K562 (cell line): Measurements from ENCODE around the gene QRICH1. TPM values are rescaled to one million over a fixed set of nuclear protein-coding genes. Genes with fewer than 3 reads are reported as not detected.
A peak's percentile ranks its signal among the peaks of the same experiment; 100 is the strongest.

Experiments
- KLF6 ChIP-seq: fragments of 250-450 bp; sonication (Bioruptor Pico); IDR thresholded peaks from 2 replicates; pipeline ENCODE4 v1.4.0; 2020; ENCODE audit warnings: mild to moderate bottlenecking, moderate library complexity, borderline replicate concordance
- POLR2B ChIP-seq: fragments of 450-650 bp; IDR thresholded peaks from 2 replicates; pipeline ENCODE4 v1.6.1; 2018; ENCODE audit warnings: low read depth; ENCODE audit not compliant: partially characterized antibody
- SAFB ChIP-seq: fragments of 200-400 bp; formaldehyde crosslinking; IDR thresholded peaks from 2 replicates; pipeline ENCODE4 v1.6.1; 2017; ENCODE audit warnings: low read depth, low read length, borderline replicate concordance
- TBP ChIP-seq: optimal IDR thresholded peaks from 2 replicates; pipeline ENCODE3; 2011; ENCODE audit warnings: low read depth, low read length, improper control_type of control experiment
- ZC3H11A ChIP-seq: IDR thresholded peaks from 2 replicates; pipeline ENCODE4 v1.6.1; 2012; ENCODE audit warnings: low read depth, low read length, improper control_type of control experiment
- polyA plus RNA-seq, 8 experiments: library from polyadenylated mRNA; depleted of rRNA in 4 of 8; stranded (reverse) in 5 of 8; unstranded in 3 of 8; fragments of >200 nt; fragmentation: Nextera tagmentation in 2 of 8; fragmentation: Illumina TruSeq in 1 of 8; extraction: Ambion mirVana in 2 of 8; extraction: Trizol in 1 of 8; gene quantifications; 2 replicates each; pipeline versions ENCODE4 v1.2.1 to v1.2.3, GENCODE V29; 2011 to 2014; ENCODE audit warnings: inconsistent platforms in 1 of 8, missing spikeins in 1 of 8
- total RNA-seq, 7 experiments: library from RNA; depleted of rRNA in 6 of 7; stranded (reverse); fragments of >200 nt in 6 of 7; fragmentation: Illumina TruSeq in 2 of 7; extraction: Trizol in 2 of 7; gene quantifications; 2 replicates each; pipeline versions ENCODE4 v1.2.1 to v1.2.3, GENCODE V29; 2011 to 2021; ENCODE audit warnings: low replicate concordance in 1 of 7
- TF ChIP-seq, protein P1 (sequence below): fragments of 450-650 bp; IDR thresholded peaks from 2 replicates; pipeline ENCODE4 v1.6.1; 2018; ENCODE audit not compliant: partially characterized antibody
- TF ChIP-seq, protein P2 (sequence below), 2 experiments: fragments of 450-650 bp; IDR thresholded peaks; 2 replicates each; pipeline ENCODE4 v1.6.1; 2018; ENCODE audit warnings: mild to moderate bottlenecking in 2 of 2, low read depth in 1 of 2; ENCODE audit not compliant: partially characterized antibody in 2 of 2

The QRICH1 gene
- total and polyA plus RNA-seq, 9 of the 15 experiments (the other 6 are each of a cell fraction or from before 2014, with no cell fraction given) = 20.1 to 99.2 (median 56.7) TPM

DNA sequence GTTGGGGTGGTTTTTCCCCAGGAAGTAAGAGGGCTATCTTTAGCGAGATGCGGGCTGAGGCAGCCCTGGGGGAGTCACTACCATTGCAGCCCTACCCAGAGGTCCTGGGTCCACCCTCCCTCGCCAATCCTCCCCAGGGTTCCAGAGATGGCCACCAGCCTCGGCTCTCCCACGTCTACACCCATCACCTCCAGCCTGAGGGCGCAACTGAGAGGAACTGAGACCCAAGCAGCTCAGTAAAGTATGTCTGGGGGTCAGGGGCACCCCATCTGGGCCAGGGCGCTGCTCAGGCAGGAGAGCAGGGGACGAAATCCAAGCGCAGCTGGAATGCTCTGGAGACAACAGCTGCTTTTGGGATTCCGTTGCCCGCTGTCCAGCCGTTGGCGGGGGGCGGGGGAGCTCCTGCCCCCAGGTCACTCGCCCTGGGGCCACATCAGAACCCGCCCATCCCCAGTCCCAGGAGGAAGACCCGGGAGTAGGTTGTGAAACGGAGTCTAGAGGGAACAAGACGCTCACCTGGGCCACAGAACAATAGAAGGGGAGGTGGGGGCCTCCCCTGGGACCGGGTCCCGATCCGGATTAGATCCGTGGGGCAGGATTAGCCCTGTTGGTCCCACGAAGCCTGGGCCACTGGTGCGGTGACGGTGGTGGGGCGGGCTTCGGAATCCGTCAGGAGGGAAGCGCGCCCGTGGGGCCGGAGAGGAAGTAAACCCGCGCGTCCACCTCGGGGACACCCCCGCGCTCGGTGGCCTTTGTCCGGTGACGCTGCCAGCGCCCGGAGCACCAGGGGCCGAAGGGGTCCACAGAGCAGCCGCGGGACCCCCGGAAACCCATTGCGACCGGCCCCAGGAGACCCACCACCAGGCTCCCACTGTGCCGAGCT is 73.3 kb downstream of the QRICH1 start (continued):
- TF ChIP-seq, protein P1, sequence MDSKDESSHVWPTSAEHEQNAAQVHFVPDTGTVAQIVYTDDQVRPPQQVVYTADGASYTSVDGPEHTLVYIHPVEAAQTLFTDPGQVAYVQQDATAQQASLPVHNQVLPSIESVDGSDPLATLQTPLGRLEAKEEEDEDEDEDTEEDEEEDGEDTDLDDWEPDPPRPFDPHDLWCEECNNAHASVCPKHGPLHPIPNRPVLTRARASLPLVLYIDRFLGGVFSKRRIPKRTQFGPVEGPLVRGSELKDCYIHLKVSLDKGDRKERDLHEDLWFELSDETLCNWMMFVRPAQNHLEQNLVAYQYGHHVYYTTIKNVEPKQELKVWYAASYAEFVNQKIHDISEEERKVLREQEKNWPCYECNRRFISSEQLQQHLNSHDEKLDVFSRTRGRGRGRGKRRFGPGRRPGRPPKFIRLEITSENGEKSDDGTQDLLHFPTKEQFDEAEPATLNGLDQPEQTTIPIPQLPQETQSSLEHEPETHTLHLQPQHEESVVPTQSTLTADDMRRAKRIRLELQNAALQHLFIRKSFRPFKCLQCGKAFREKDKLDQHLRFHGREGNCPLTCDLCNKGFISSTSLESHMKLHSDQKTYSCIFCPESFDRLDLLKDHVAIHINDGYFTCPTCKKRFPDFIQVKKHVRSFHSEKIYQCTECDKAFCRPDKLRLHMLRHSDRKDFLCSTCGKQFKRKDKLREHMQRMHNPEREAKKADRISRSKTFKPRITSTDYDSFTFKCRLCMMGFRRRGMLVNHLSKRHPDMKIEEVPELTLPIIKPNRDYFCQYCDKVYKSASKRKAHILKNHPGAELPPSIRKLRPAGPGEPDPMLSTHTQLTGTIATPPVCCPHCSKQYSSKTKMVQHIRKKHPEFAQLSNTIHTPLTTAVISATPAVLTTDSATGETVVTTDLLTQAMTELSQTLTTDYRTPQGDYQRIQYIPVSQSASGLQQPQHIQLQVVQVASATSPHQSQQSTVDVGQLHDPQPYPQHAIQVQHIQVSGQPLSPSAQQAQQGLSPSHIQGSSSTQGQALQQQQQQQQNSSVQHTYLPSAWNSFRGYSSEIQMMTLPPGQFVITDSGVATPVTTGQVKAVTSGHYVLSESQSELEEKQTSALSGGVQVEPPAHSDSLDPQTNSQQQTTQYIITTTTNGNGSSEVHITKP = peak; percentile 94
- TF ChIP-seq KLF6 (CRISPR knock-in tag) (no peak), SAFB (peak; percentile 73; the same call in 1 of the 2 replicates), POLR2B (no peak), TBP (peak; percentile 11), ZC3H11A (no peak)
- TF ChIP-seq, protein P2, sequence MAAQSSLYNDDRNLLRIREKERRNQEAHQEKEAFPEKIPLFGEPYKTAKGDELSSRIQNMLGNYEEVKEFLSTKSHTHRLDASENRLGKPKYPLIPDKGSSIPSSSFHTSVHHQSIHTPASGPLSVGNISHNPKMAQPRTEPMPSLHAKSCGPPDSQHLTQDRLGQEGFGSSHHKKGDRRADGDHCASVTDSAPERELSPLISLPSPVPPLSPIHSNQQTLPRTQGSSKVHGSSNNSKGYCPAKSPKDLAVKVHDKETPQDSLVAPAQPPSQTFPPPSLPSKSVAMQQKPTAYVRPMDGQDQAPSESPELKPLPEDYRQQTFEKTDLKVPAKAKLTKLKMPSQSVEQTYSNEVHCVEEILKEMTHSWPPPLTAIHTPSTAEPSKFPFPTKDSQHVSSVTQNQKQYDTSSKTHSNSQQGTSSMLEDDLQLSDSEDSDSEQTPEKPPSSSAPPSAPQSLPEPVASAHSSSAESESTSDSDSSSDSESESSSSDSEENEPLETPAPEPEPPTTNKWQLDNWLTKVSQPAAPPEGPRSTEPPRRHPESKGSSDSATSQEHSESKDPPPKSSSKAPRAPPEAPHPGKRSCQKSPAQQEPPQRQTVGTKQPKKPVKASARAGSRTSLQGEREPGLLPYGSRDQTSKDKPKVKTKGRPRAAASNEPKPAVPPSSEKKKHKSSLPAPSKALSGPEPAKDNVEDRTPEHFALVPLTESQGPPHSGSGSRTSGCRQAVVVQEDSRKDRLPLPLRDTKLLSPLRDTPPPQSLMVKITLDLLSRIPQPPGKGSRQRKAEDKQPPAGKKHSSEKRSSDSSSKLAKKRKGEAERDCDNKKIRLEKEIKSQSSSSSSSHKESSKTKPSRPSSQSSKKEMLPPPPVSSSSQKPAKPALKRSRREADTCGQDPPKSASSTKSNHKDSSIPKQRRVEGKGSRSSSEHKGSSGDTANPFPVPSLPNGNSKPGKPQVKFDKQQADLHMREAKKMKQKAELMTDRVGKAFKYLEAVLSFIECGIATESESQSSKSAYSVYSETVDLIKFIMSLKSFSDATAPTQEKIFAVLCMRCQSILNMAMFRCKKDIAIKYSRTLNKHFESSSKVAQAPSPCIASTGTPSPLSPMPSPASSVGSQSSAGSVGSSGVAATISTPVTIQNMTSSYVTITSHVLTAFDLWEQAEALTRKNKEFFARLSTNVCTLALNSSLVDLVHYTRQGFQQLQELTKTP (IDR thresholded peaks at IDR 0.05; ENCODE audit: low read depth in 1 of 2, partially characterized antibody in 2 of 2) = no peak
